ENCODE data around the gene DDT.
"Not testable (repeated sequence)": the region's sequence is repeated elsewhere in the genome, so short reads cannot be mapped to it uniquely, and the experiment has no call there.

DNA sequence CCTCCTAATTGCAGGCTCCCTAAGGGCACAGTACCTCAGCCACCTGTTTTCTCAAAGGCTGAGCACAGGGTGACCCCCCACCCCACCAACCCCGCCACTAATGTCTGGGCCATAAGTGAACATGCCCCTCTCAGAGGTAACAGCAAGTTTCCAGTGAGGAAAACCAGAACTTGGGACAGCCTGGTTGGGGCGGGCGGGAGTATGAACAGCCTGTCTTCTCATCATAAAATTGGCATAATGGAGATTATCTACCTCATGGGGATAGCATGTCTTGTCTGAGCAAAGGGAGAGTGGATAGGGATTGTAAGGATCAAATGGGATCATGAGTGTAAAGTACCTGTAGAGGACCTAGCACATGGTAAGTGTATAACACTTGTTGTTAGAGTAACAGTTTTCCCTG lies 2.3 kb downstream of the DDT start:
- TF ChIP-seq, protein P1, sequence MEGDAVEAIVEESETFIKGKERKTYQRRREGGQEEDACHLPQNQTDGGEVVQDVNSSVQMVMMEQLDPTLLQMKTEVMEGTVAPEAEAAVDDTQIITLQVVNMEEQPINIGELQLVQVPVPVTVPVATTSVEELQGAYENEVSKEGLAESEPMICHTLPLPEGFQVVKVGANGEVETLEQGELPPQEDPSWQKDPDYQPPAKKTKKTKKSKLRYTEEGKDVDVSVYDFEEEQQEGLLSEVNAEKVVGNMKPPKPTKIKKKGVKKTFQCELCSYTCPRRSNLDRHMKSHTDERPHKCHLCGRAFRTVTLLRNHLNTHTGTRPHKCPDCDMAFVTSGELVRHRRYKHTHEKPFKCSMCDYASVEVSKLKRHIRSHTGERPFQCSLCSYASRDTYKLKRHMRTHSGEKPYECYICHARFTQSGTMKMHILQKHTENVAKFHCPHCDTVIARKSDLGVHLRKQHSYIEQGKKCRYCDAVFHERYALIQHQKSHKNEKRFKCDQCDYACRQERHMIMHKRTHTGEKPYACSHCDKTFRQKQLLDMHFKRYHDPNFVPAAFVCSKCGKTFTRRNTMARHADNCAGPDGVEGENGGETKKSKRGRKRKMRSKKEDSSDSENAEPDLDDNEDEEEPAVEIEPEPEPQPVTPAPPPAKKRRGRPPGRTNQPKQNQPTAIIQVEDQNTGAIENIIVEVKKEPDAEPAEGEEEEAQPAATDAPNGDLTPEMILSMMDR (IDR thresholded peaks at IDR 0.05), result not testable (repeated sequence)
- not testable (repeated sequence) for TF ChIP-seq POLR2A (IDR thresholded peaks at IDR 0.05)
